T-helper 17 cell (primary cell): ENCODE results near the gene TRA2B. TPM values are rescaled to one million over a fixed set of nuclear protein-coding genes. Genes with fewer than 3 reads are reported as not detected.

Source experiments
- ATAC-seq: fragments of 150-1000 bp; cut with Tn5 transposase; 2 replicates; pipeline ENCODE4 v1.10.0; 2021; ENCODE audit warnings: mild to moderate bottlenecking, moderate library complexity
- DNase-seq, 3 donors: peaks; one replicate each; pipeline versions ENCODE4 v3.0.0 to v3.0.0-alpha.2; 2020 to 2021
- H3K9me3 ChIP-seq: one replicate; pipeline ENCODE4 v1.7.0; 2013; ENCODE audit warnings: low read length, mild to moderate bottlenecking; ENCODE audit not compliant: control insufficient read depth, poor library complexity, severe bottlenecking
- H3K27ac Mint-ChIP-seq: one replicate; pipeline ENCODE4 v1.8.0; 2022; ENCODE audit warnings: mild to moderate bottlenecking, moderate library complexity, mixed read lengths
- H3K27me3 Mint-ChIP-seq: one replicate; pipeline ENCODE4 v1.8.0; 2022; ENCODE audit warnings: mixed read lengths
- H3K36me3 Mint-ChIP-seq: one replicate; pipeline ENCODE4 v1.8.0; 2022; ENCODE audit warnings: low read depth, mixed read lengths
- H3K4me1 Mint-ChIP-seq: one replicate; pipeline ENCODE4 v1.8.0; 2022; ENCODE audit warnings: mild to moderate bottlenecking, mixed read lengths
- H3K4me3 Mint-ChIP-seq: one replicate; pipeline ENCODE4 v1.8.0; 2022; ENCODE audit warnings: mild to moderate bottlenecking, moderate library complexity, mixed read lengths
- total RNA-seq, 4 donors: library from RNA in 2 of 4; stranded (reverse) in 2 of 4; gene quantifications; one replicate each; pipeline ENCODE4 v1.2.3 and lab custom pipeline; 2022 to 2026

The TRA2B gene
- total RNA-seq, 2 donors from 2014 or later: 542 to 637 TPM

DNA sequence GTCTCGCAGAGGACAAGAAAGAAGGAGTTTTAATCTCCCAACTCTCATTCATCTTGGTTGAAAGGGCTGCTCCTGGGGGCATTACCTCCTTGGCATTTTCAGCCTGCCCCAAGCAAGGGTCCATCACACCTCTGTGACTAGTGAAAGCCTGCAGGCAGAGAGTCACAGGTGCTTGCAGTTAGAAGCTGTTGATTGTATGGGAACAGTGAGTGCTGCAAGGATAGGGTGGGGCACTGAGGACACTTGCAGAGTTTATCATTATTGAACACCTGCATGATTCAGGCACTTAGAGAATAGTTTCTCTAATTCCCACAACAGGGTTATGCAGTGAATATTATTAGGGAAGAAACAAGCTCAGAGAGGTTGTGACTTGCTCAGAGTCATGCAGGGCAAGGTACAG lies 71.3 kb downstream of the TRA2B start:
- Mint-ChIP-seq H3K36me3 (peaks cover 2% of the 10 kb centered on the region), H3K4me3 (no peak overlapping the region), H3K27ac (no peak overlapping the region), H3K4me1 (peaks cover 3% of the 10 kb centered on the region), H3K27me3 (peaks cover 19% of the 10 kb centered on the region)
- H3K9me3 ChIP-seq: no peaks in the 10 kb centered on the region
- ATAC-seq (no peak), DNase-seq (no peak)

Other genes starting within 250 kb of the TRA2B start
- 1 to 10 TPM in 1 of 2 donors, under 1 TPM in 1; 0.99 to 8.8 TPM for gene IGF2BP2, start 113.0 kb downstream of the TRA2B start, total RNA-seq
- under 1 TPM in 1 of 2 donors, not detected in 1; 0.70 TPM for gene ETV5, start 171.1 kb upstream of the TRA2B start, total RNA-seq